WERI-Rb-1 (cell line): ENCODE results near the gene GALNS.
A peak's percentile ranks its signal among the peaks of the same experiment; 100 is the strongest.

ENCODE experiments used
- DNase-seq: peaks from one replicate; pipeline ENCODE4 v3.0.0-alpha.2; 2020
- H3K27ac ChIP-seq: fragments of 250-450 bp; sonication (Bioruptor Pico); 2 replicates; pipeline ENCODE4 v1.5.1; 2020; ENCODE audit warnings: mild to moderate bottlenecking, moderate library complexity
- H3K27me3 ChIP-seq: fragments of 250-450 bp; sonication (Bioruptor Pico); 2 replicates; pipeline ENCODE4 v1.5.1; 2021; ENCODE audit warnings: mild to moderate bottlenecking, low read depth, moderate library complexity; ENCODE audit not compliant: insufficient read depth, severe bottlenecking
- H3K36me3 ChIP-seq: fragments of 250-450 bp; sonication (Bioruptor Pico); 2 replicates; pipeline ENCODE4 v1.5.1; 2020; ENCODE audit warnings: mild to moderate bottlenecking, moderate library complexity
- H3K4me3 ChIP-seq: 2 replicates; pipeline ENCODE4 v1.5.1; 2011; ENCODE audit warnings: low read depth, mild to moderate bottlenecking, control low read depth, low read length
- H3K9me3 ChIP-seq: fragments of 250-450 bp; sonication (Bioruptor Pico); 2 replicates; pipeline ENCODE4 v1.5.1; 2021; ENCODE audit warnings: mild to moderate bottlenecking, moderate library complexity; ENCODE audit not compliant: severe bottlenecking
- CTCF ChIP-seq: IDR thresholded peaks from 2 replicates; pipeline ENCODE4 v1.5.1; 2011; ENCODE audit warnings: low read depth, mild to moderate bottlenecking, control low read depth, inconsistent platforms, low read length

Gene GALNS

GRCh38 chr16:88810912-88811768, 45.6 kb downstream of the GALNS start:
- no peaks in the 10 kb centered on the region for H3K9me3 ChIP-seq
- no peak for TF ChIP-seq CTCF
- peak; percentile 72 for DNase-seq

GRCh38 chr16:88810166-88810911, 46.4 kb downstream of the GALNS start:
- H3K36me3 ChIP-seq, result peaks cover 46% of the 10 kb centered on the region
- no peak for DNase-seq
- peak overlapping the region; percentile 54 for H3K4me3 ChIP-seq
- H3K27me3 ChIP-seq, result no peaks in the 10 kb centered on the region
- no peak for TF ChIP-seq CTCF
- no peaks in the 10 kb centered on the region for H3K9me3 ChIP-seq
- peak overlapping the region; percentile 95 for H3K27ac ChIP-seq

More at GRCh38 chr16:88810912-88811768, 45.6 kb downstream of the GALNS start:
- Histone ChIP-seq H3K4me3 (peak overlapping the region; percentile 54), H3K36me3 (peaks cover 40% of the 10 kb centered on the region), H3K27me3 (no peaks in the 10 kb centered on the region), H3K27ac (peak overlapping the region; percentile 95)

- Histone ChIP-seq H3K36me3 (peaks cover 52% of the 10 kb centered on the region), H3K27ac (no peak overlapping the region), H3K4me3 (no peak overlapping the region), H3K27me3 (no peaks in the 10 kb centered on the region), H3K9me3 (no peaks in the 10 kb centered on the region)
- TF ChIP-seq CTCF, result no peak
- DNase-seq, result no peak
Measured at GRCh38 chr16:88809676-88810165, 47.0 kb downstream of the GALNS start.

GRCh38 chr16:88809068-88809675, 47.6 kb downstream of the GALNS start:
- peaks cover 56% of the 10 kb centered on the region for H3K36me3 ChIP-seq
- H3K4me3 ChIP-seq, result no peak overlapping the region
- H3K27ac ChIP-seq, result no peak overlapping the region
- TF ChIP-seq CTCF, result no peak
- no peaks in the 10 kb centered on the region for H3K9me3 ChIP-seq
- H3K27me3 ChIP-seq, result no peaks in the 10 kb centered on the region
- DNase-seq, result no peak

GRCh38 chr16:88807626-88808453, 48.9 kb downstream of the GALNS start:
- Histone ChIP-seq H3K9me3 (no peaks in the 10 kb centered on the region), H3K4me3 (no peak overlapping the region), H3K27ac (no peak overlapping the region), H3K36me3 (peaks cover 56% of the 10 kb centered on the region), H3K27me3 (no peaks in the 10 kb centered on the region)
- no peak for TF ChIP-seq CTCF
- DNase-seq, result no peak
